NCI-H1092 (cell line): ENCODE data around the gene AKAP7.
"Not testable (repeated sequence)": the region's sequence is repeated elsewhere in the genome, so short reads cannot be mapped to it uniquely, and the experiment has no call there.

Source experiments
- DNase-seq: peaks from one replicate; lab custom pipeline; 2025; lab: John Stamatoyannopoulos, UW

Gene AKAP7

GRCh38 chr6:131257104-131257503 is 121.8 kb downstream of the AKAP7 start:
- DNase-seq: no peak

DNA sequence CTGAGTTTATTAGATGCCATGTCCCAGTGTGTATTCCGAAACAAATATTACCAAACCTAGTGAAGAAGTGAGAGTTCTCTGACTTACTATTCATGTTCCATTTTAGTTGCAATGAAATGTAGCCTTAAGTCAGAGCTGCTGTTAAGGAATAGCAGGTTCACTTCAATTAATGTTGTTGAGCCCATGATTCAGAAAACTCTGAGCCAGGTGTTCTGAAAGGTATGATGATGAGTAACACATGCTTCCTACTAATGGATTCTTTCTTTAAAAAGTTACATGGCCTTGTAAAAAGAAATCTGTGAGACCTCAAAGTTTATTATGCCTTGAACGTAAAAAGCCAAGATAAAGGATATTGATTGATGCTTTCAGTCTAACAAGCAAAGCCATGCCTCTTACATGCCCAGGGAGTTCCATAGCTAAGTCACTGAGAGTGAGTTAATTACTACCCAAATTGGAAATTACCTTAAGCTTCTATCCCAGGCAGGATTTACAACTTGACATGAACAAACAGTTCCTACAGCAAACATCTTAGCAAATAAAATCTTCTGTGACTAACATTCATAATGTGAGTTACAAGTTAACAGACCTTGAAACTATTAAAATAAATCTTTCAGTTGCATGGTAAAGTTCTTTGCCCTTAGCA is 122.9 kb downstream of the AKAP7 start:
- no peak for DNase-seq

DNA sequence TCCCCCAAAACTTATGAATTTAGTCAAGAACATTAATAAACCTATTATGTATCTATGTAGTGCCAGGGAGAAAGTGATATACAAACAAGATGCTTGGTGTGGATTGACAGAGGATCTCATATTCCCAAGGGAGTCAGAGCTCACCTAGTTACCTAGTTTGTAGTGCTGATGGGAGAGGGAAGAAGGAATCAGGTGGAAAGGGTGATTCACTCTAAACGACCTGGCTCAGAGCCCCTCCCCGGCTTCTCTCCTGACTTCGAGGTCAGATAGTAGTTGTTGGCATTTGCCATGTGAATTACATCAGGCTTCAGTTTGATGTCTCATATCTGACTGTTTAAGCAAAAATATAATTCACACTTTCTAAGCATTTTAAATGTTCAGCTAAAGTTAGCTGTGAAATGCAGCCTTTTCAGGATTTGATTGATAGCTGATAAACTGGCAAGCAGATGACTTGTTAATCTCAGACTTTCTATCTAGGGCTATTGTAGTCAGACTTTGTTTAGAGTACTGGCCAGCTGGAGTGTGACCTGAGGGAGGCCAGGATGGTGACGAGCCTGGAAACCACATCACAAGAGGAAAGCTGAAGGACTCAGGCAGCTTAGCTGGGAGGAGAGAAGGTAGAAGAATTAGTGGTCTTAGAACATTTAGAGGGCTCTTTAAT is 123.7 kb downstream of the AKAP7 start:
- DNase-seq: no peak

DNA sequence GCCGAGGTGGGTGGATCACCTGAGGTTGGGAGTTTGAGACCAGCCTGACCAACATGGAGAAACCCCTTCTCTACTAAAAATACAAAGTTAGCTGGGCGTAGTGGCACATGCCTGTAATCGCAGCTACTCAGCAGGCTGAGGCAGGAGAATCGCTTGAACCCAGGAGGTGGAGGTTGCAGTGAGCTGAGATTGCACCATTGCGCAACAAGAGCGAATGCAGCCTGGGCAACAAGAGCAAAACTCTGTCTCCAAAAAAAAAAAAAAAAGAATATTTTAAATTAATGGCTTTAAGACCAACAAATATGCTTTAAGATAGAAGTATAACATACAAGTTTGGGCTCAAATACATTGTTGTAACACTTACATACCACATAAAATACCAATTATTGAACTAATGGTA is 125.7 kb downstream of the AKAP7 start:
- DNase-seq: not testable (repeated sequence)

DNA sequence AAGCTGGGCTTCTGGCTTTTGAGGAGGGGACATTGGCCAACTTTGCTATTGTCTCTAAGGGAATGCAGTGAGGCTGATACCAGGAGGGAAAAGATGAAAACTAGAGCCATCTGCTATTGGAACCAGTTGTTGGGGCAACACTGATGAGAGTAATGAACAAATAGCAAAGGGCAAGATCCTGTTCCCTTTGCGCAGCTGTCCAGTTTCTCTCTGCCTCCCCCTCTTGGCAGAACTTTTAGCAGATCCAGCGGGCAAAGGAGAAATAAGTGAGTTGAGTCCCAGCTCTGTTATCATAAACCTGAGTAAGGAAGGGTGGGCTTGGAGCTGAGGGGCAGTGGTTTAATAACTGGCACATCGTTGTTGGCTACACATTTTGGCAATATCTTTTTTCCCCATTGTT is 126.8 kb downstream of the AKAP7 start:
- DNase-seq: no peak

DNA sequence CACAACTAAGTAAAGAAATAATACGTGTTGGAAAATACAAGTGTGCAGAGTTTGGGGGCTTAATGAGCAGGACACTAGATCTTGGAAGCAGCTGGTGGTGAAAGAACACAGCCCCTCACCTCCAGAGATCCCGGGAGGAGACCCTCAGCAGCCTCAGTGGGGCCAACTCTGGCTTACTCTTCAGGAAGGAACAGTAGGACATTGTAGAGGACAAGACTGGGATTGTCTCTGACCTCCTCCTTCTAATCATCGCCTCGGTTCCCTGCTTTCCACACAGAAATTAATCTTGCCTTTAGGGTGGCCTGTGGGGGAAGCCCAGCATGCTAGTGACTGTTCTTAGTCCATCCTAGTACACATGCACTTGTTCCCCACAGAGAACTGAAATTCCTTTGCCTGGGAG is 130.7 kb downstream of the AKAP7 start:
- DNase-seq: no peak

GRCh38 chr6:131268303-131268702 is 133.0 kb downstream of the AKAP7 start:
- no peak for DNase-seq

DNA sequence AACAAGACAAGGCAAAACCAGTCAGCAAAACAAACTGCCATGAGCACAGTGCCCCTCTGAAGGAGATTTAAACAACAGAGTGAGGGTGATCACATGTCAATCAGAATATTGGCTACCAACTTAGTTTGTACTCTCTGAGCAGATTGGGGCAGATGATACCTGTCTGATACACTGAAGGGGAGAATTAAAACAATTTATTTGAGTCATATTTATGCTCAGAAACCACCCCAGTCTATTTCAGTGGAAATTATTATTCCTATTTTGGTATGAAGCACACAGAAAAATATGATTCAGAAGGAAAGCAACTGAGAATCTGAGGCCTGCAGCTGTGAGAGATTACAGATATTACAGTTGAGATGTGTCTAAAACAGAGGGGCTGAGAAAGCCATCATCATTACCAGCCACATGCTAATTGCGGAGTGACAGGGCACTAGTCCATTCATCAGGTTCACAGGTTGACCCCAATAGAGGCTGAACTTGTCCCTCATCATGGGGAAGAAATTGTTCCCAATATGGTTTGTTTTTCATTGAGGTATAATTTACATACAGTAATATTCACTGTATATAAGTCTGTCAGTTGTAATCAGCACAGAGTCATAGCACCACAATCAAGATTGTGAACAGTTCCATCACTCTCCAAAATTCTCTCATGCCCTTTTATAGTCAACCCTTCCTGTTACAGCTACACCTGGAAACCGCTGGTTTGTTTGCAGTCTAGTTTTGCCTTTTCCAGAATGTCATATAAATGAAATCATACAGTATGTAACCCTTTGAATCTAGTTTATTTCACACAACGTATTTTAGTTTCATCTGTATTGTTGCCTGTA is 134.5 kb downstream of the AKAP7 start:
- no peak for DNase-seq

DNA sequence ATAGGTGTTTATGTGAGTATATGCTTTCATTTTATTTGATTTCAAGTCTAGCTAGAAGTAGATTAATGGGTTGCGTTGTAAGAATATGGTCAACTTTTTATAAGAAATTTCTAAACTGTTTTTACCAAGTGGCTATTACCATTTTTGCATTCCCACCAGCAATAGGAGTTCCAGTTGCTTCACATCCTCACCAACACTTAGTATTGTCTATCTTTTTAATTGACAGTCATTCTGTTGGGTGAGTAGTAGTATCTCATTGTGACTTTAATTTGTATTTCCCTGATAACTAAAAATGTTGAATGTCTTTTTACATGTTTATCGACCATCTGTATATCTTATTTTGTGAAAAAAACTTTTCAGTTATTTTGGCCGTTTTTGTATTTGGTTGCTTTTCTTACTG is 135.3 kb downstream of the AKAP7 start:
- no peak for DNase-seq

DNA sequence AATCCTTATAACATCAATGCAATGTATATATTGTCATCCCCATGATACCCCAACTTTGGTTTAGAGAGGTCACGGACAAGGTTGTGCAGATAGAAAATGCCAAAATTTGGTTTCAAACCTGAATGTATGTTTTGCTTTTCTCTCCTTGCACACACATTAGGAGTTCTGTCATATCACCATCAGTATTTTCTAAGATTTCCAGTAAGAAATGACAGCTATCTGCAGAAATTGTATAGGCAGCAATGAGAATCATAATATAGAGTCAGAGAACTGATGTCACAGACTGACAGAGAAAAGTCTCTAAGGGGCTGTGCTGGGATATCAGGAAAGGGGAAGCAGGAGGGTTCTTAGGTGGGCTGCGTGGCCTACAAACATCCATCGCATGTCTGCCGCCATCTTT is 140.0 kb downstream of the AKAP7 start:
- DNase-seq: no peak

GRCh38 chr6:131277591-131277990 is 142.3 kb downstream of the AKAP7 start:
- DNase-seq: no peak

GRCh38 chr6:131281471-131282270 is 146.4 kb downstream of the AKAP7 start:
- DNase-seq: no peak

- DNase-seq: no peak
Measured at GRCh38 chr6:131282365-131282764, 147.1 kb downstream of the AKAP7 start.

- DNase-seq: no peak
Measured at GRCh38 chr6:131283466-131284175, 148.4 kb downstream of the AKAP7 start.

DNA sequence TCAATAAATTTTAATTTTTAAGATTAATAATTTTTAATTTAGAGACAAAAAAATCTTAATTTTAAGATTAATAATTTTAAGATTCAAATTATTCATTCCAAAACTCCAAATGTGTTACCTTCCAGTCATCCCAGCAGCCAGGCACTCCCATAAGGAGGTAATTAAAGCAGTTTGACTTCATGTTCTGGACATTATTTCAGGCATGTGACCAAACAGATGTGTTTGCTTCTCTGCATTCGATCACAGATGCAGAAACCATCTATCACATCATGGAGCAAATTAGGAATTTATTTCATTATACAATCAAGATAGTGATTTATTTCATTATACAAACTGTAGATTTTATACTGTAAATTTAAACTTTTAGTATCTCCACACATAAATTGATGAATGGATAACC is 150.3 kb downstream of the AKAP7 start:
- DNase-seq: no peak

DNA sequence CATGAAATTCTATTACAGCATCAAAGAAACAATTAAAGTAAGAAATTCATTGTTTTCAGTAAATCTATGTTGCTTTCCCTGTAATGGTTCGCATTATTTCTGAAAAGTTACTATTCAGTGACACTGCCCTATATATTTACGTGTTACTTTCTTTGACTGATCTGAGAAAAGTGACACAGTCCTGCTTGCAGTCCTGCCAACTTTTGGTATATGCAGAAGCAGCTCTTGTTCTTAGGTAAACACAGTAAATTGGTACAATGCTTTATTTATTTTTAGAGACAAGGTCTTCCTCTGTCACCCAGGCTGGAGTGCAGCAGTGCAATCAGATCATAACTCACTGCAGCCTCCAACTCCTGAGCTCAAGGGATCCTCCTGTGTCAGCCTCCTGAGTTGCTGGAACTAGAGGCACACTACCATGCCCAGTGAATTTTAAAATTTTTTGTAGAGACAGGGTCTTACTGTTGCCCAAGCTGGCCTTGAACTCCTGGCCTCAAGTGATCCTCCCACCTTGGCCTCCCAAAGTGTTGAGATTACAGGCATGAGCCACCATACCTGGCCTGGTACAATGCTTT is 151.3 kb downstream of the AKAP7 start:
- no peak for DNase-seq

- DNase-seq: no peak
Measured at GRCh38 chr6:131288214-131288613, 152.9 kb downstream of the AKAP7 start.

- no peak for DNase-seq
Measured at GRCh38 chr6:131290955-131291354, 155.7 kb downstream of the AKAP7 start.

DNA sequence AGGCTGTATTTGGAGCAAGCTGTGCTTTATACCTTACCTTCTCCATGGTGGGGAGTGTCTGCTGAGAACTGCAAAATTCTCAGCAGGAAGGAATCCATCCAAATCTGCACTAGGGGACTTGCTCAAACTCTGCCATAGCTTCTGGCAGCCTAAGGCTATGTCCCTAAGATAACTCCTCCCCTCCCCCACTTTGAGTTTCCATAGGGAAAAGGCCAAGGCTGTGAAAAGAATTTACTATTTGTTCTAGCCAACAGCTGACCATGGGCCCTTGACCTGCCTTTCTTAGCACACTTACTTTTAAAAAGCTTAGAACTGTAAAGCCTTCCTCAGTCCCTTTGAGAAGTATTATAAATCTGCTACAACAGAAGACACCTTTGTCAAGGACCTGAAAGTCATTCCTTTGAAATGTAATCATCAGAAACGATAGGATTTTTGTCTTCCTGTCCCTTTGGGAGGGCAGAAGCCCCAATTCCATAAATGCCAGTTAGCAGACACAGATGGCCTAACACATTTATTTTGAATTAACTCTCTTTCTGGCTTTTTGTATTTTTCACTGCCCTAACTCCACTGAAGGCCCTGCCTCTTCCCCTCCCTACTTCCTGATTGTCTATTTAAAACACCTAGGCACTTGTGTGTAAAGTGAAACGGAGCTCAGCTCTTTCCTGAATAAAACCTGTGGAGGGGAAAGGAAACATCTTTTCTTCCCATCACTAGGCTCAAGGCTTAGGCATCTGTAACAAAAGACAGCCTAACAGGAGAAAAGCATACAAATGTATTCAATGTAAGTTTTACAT is 157.1 kb downstream of the AKAP7 start:
- DNase-seq: no peak

DNA sequence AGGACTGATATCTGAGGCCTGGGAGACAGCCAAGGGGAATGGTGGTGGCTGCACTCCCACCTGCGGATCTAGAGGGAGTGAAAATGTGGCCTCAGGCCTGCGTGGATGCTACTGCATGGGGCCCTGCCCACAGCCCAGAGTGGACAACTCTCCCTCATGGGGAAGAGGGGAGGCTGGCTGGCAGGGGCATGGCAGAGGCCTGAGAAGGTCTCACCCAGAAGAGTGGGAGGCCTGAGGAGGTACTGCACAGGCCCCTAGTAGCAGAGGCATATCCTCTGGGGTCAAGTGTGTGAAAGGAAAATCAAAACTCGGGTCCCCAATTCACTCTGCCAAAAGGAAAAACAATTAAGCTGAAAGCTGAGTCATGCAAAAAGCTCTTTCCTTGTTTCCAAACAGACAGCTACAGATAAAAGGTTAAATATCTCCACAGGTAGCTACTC is 158.2 kb downstream of the AKAP7 start:
- no peak for DNase-seq
